Measurements from ENCODE around the gene ILF2.
A peak's percentile ranks its signal among the peaks of the same experiment; 100 is the strongest.
"Not testable (repeated sequence)": the region's sequence is repeated elsewhere in the genome, so short reads cannot be mapped to it uniquely, and the experiment has no call there.

The ILF2 gene

GRCh38 chr1:153679337-153680119 is 8.7 kb upstream of the ILF2 start:
- DNase-seq (ENCODE audit: low spot score) = no peak

GRCh38 chr1:153678519-153679336 is 7.9 kb upstream of the ILF2 start, which contains the start of gene NPR1:
NPR1 (plus strand) TSS chr1:153678688; CDS start chr1:153679109, 421 bp downstream.
- no peak for DNase-seq (ENCODE audit: low spot score)

GRCh38 chr1:153677718-153678518 is 7.1 kb upstream of the ILF2 start:
- peak; percentile 43 for DNase-seq (ENCODE audit: low spot score)

- no peak for DNase-seq (ENCODE audit: low spot score)
Measured at GRCh38 chr1:153673511-153673910, 2.7 kb upstream of the ILF2 start.

- DNase-seq (ENCODE audit: low spot score) = not testable (repeated sequence)
Measured at GRCh38 chr1:153671628-153672353, 998 bp upstream of the ILF2 start.

GRCh38 chr1:153670257-153670858 is 435 bp downstream of the ILF2 start:
- peak; percentile 25 for DNase-seq (ENCODE audit: low spot score)

GRCh38 chr1:153669606-153670005 is 1.2 kb downstream of the ILF2 start:
- DNase-seq (ENCODE audit: low spot score) = no peak

- DNase-seq (ENCODE audit: low spot score) = not testable (repeated sequence)
Measured at GRCh38 chr1:153668672-153669071, 2.1 kb downstream of the ILF2 start.

- DNase-seq (ENCODE audit: low spot score) = no peak
Measured at GRCh38 chr1:153667439-153667838, 3.4 kb downstream of the ILF2 start.

GRCh38 chr1:153663211-153663610 is 7.6 kb downstream of the ILF2 start:
- no peak for DNase-seq (ENCODE audit: low spot score)

- no peak for DNase-seq (ENCODE audit: low spot score)
Measured at GRCh38 chr1:153662269-153662668, 8.5 kb downstream of the ILF2 start.

GRCh38 chr1:153661111-153661708 is 9.6 kb downstream of the ILF2 start:
- DNase-seq (ENCODE audit: low spot score) = no peak

GRCh38 chr1:153659656-153660055 is 11.1 kb downstream of the ILF2 start:
- no peak for DNase-seq (ENCODE audit: low spot score)

- no peak for DNase-seq (ENCODE audit: low spot score)
Measured at GRCh38 chr1:153659175-153659534, 11.6 kb downstream of the ILF2 start.

- DNase-seq (ENCODE audit: low spot score) = peak; percentile 86
Measured at GRCh38 chr1:153658400-153659174, 12.2 kb downstream of the ILF2 start, which contains the start of gene SNAPIN. SNAPIN (plus strand) TSS chr1:153658703; CDS start chr1:153658744, 41 bp downstream.

GRCh38 chr1:153655333-153655732 is 15.5 kb downstream of the ILF2 start:
- no peak for DNase-seq (ENCODE audit: low spot score)

- no peak for DNase-seq (ENCODE audit: low spot score)
Measured at GRCh38 chr1:153652805-153653500, 17.8 kb downstream of the ILF2 start.

GRCh38 chr1:153651771-153652170 is 19.0 kb downstream of the ILF2 start:
- no peak for DNase-seq (ENCODE audit: low spot score)

GRCh38 chr1:153649863-153650235 is 20.9 kb downstream of the ILF2 start:
- no peak for DNase-seq (ENCODE audit: low spot score)
